NT2/D1 (cell line): ENCODE measurements around the gene HIBADH.

Experiments used
- DNase-seq: peaks from one replicate; pipeline ENCODE4 v3.0.0-alpha.2; 2011; ENCODE audit warnings: low read depth, low spot score
- H3K27me3 ChIP-seq: 2 replicates; pipeline ENCODE4 v1.6.0; 2011; ENCODE audit warnings: mild to moderate bottlenecking; ENCODE audit not compliant: insufficient read length, insufficient read depth
- H3K36me3 ChIP-seq: 2 replicates; pipeline ENCODE4 v1.6.1; 2011; ENCODE audit warnings: mild to moderate bottlenecking, low read length, mixed read lengths; ENCODE audit not compliant: insufficient read depth, insufficient read length
- H3K4me1 ChIP-seq: 2 replicates; pipeline ENCODE4 v1.5.1; 2011; ENCODE audit not compliant: insufficient read depth, insufficient read length
- H3K4me3 ChIP-seq: 2 replicates; pipeline ENCODE4 v1.5.1; 2011; ENCODE audit warnings: low read depth; ENCODE audit not compliant: insufficient read length
- H3K9ac ChIP-seq: 2 replicates; pipeline ENCODE4 v1.6.0; 2011; ENCODE audit warnings: low read depth; ENCODE audit not compliant: insufficient read length
- H3K9me3 ChIP-seq: 2 replicates; pipeline ENCODE4 v1.5.1; 2011; ENCODE audit warnings: mild to moderate bottlenecking, low read length; ENCODE audit not compliant: insufficient read depth
- SUZ12 ChIP-seq: IDR thresholded peaks from 2 replicates; pipeline ENCODE4 v1.6.1; 2011; ENCODE audit not compliant: insufficient read length, insufficient read depth; ENCODE audit errors: extremely low read depth
- YY1 ChIP-seq: IDR thresholded peaks from 2 replicates; pipeline ENCODE4 v1.6.1; 2011; ENCODE audit not compliant: insufficient read length, insufficient read depth
- ZNF274 ChIP-seq: IDR thresholded peaks from 2 replicates; pipeline ENCODE4 v1.6.1; 2011; ENCODE audit warnings: mild to moderate bottlenecking, low read depth, low read length

Gene HIBADH

GRCh38 chr7:27605689-27606269 is 56.9 kb downstream of the HIBADH start:
- no peaks in the 10 kb centered on the region for H3K36me3 ChIP-seq
- no peak overlapping the region for H3K4me3 ChIP-seq
- no peaks in the 10 kb centered on the region for H3K9me3 ChIP-seq
- DNase-seq, result no peak
- no peaks in the 10 kb centered on the region for H3K27me3 ChIP-seq
- no peak for TF ChIP-seq SUZ12
- no peak for TF ChIP-seq ZNF274
- no peak overlapping the region for H3K9ac ChIP-seq
- H3K4me1 ChIP-seq, result no peaks in the 10 kb centered on the region

DNA sequence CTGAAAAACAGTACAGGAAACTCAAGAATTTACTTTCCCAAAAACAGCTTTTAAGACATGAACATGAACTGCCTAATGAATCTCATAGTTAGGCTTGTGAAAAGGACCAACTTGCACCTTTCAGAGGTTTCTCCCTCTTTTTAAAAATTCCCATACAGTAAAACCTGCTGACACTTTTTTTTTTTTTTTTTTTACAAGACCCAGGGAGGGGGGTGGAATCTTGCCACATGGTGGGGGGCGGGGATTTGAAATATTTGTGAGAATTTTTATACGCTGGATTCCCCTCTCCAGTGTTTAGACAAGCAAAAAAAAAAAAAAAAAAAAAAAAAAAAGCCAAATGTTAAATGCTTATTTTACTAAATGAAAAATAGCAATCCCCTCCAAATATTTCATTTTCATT is 57.4 kb downstream of the HIBADH start:
- H3K36me3 ChIP-seq, result no peaks in the 10 kb centered on the region
- H3K4me1 ChIP-seq, result no peaks in the 10 kb centered on the region
- H3K27me3 ChIP-seq, result no peaks in the 10 kb centered on the region
- no peak overlapping the region for H3K9ac ChIP-seq
- no peaks in the 10 kb centered on the region for H3K9me3 ChIP-seq
- no peak overlapping the region for H3K4me3 ChIP-seq
- DNase-seq, result no peak
- TF ChIP-seq YY1 (no peak), ZNF274 (no peak), SUZ12 (no peak)

DNA sequence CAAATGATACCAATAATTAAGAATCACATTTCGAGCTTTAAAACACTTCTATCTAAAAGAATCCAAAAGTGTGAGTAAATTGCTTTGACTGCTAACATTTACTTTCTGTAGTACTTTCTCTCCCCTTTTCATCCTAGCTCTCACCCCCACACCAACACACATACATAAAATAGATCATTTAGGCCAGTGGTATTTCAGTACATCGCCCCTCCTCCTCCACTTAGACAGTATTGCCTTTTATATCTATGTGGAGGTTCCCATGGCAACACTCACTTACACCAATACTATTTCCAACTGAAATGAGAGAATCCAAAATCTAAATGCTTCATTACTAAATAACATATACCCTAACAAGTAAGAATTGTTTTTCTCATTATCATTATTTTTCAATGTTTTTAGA is 58.9 kb downstream of the HIBADH start:
- no peaks in the 10 kb centered on the region for H3K9me3 ChIP-seq
- TF ChIP-seq SUZ12, result no peak
- no peak for TF ChIP-seq YY1
- no peak for TF ChIP-seq ZNF274
- no peak overlapping the region for H3K4me3 ChIP-seq
- no peaks in the 10 kb centered on the region for H3K36me3 ChIP-seq
- DNase-seq, result no peak
- no peaks in the 10 kb centered on the region for H3K27me3 ChIP-seq
- H3K4me1 ChIP-seq, result no peaks in the 10 kb centered on the region
- peak overlapping the region; percentile 37 for H3K9ac ChIP-seq

DNA sequence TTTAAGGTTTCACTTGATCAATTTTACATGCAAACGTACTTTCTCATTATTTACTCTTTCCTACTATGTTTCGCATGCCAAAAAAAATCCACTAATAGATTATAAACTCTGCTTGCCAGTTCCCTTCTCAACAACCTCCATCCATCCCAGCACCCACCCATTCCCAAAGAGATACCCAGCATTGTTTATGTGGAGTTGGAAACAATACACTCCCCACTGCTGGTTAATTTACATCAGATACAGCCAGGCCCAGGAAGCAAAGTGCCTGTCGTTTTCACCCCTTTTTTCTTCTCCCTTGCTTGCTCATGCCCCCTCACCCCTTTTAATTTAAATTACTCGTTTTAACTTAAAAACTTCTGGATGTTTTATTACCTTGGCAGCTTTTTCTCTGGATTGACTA is 59.9 kb downstream of the HIBADH start:
- Histone ChIP-seq H3K9me3 (no peaks in the 10 kb centered on the region), H3K9ac (no peak overlapping the region), H3K4me1 (no peaks in the 10 kb centered on the region), H3K27me3 (no peaks in the 10 kb centered on the region), H3K4me3 (no peak overlapping the region), H3K36me3 (no peaks in the 10 kb centered on the region)
- TF ChIP-seq YY1, result no peak
- no peak for TF ChIP-seq ZNF274
- TF ChIP-seq SUZ12, result no peak
- peak; percentile 85 for DNase-seq

DNA sequence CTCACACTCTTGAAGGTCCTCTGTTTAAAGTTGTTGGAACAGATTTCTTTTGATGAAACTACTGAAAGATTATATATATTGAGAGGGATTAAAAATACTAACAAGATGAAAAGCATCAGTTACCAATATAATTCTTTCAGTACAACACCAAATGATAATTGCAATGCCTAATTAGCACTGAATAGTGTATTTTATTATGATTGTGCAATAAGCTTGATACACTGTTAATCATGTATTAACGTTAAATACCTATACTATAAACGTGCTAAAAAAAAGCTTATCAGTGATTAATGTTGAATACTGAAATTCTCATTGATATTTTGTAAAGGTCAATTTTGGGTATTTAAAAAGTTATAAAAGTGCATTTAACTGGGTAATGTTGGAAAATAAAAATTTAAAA is 61.5 kb downstream of the HIBADH start:
- Histone ChIP-seq H3K36me3 (no peaks in the 10 kb centered on the region), H3K9ac (no peak overlapping the region), H3K9me3 (no peaks in the 10 kb centered on the region), H3K4me3 (no peak overlapping the region), H3K27me3 (no peaks in the 10 kb centered on the region), H3K4me1 (no peaks in the 10 kb centered on the region)
- TF ChIP-seq SUZ12 (no peak), ZNF274 (no peak), YY1 (no peak)
- DNase-seq, result no peak

DNA sequence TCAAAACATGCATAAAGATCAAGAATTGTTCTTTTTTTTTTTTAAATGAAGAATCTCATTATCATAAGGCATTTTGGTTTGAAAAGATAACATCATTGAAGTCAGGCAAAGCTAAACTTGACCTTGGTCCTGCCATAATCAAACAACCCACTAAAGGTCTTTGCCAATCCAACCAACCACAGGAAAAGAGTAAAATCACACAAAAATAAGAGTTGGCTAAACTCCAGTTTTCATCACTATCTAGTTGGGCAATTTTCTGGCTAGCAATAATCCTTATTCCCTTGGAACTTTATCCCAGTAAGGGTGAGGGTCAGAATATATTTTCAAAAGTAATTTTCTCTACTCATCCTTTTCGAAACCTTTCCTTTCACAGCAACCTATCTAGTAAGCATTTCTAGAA is 62.4 kb downstream of the HIBADH start:
- Histone ChIP-seq H3K9me3 (no peaks in the 10 kb centered on the region), H3K4me1 (no peaks in the 10 kb centered on the region), H3K36me3 (no peaks in the 10 kb centered on the region), H3K27me3 (no peaks in the 10 kb centered on the region), H3K9ac (no peak overlapping the region), H3K4me3 (no peak overlapping the region)
- DNase-seq, result no peak
- TF ChIP-seq SUZ12, result no peak
- TF ChIP-seq YY1, result no peak
- no peak for TF ChIP-seq ZNF274

- DNase-seq, result no peak
- no peaks in the 10 kb centered on the region for H3K27me3 ChIP-seq
- H3K36me3 ChIP-seq, result no peaks in the 10 kb centered on the region
- no peak overlapping the region for H3K9ac ChIP-seq
- TF ChIP-seq YY1, result no peak
- no peak for TF ChIP-seq SUZ12
- no peak for TF ChIP-seq ZNF274
- H3K9me3 ChIP-seq, result no peaks in the 10 kb centered on the region
- no peak overlapping the region for H3K4me3 ChIP-seq
- no peaks in the 10 kb centered on the region for H3K4me1 ChIP-seq
Observed at GRCh38 chr7:27595009-27595408, 67.7 kb downstream of the HIBADH start.
